Thyroid gland (tissue), 4 donors: ENCODE data around the gene CRIM1.

Experiments
- CTCF ChIP-seq, 6 experiments: fragments of 200-600 bp in 3 of 6; fragments of 450-650 bp in 3 of 6; sonication (generic) in 3 of 6; IDR thresholded peaks; one replicate each; pipeline ENCODE4 v1.5.1; 2016 to 2019; ENCODE audit warnings: antibody characterized with exemption in 6 of 6, mild to moderate bottlenecking in 2 of 6, inconsistent platforms in 1 of 6, moderate library complexity in 1 of 6
- POLR2A ChIP-seq, 2 donors: fragments of 450-650 bp; IDR thresholded peaks; one replicate each; pipeline ENCODE4 v1.6.1; 2017; ENCODE audit warnings: antibody characterized with exemption in 2 of 2, mild to moderate bottlenecking in 2 of 2, moderate library complexity in 1 of 2

GRCh38 chr2:36407413-36407812 lies 51.8 kb downstream of the CRIM1 start:
- TF ChIP-seq CTCF (IDR thresholded peaks at IDR 0.05) (no peak), POLR2A (IDR thresholded peaks at IDR 0.05) (no peak)
